Mesenchymal stem cell (in vitro differentiated cells and primary cell): ENCODE data around the gene ZFHX3.

Source experiments
- DNase-seq: peaks from one replicate; pipeline ENCODE4 v3.0.0-alpha.2; 2013
- H2AFZ ChIP-seq: one replicate; pipeline ENCODE4 v1.6.1; 2013; ENCODE audit warnings: low read depth, mild to moderate bottlenecking, control low read depth, inconsistent platforms, low read length, moderate library complexity
- H2AK5ac ChIP-seq: 2 replicates; pipeline ENCODE4 v1.6.1; 2013; ENCODE audit warnings: low read length, moderate library complexity, mild to moderate bottlenecking, inconsistent platforms; ENCODE audit not compliant: severe bottlenecking
- H2BK120ac ChIP-seq: one replicate; pipeline ENCODE4 v1.6.1; 2013; ENCODE audit warnings: low read depth, mild to moderate bottlenecking, inconsistent platforms, low read length, moderate library complexity
- H2BK12ac ChIP-seq, 2 experiments: one replicate each; pipeline ENCODE4 v1.6.1; 2013; ENCODE audit warnings: inconsistent platforms in 2 of 2, low read length in 2 of 2, mild to moderate bottlenecking in 2 of 2, moderate library complexity in 2 of 2, control low read depth in 1 of 2
- H2BK15ac ChIP-seq: one replicate; pipeline ENCODE4 v1.6.1; 2013; ENCODE audit warnings: mild to moderate bottlenecking, low read depth, inconsistent platforms; ENCODE audit not compliant: poor library complexity, severe bottlenecking
- H2BK5ac ChIP-seq: 2 replicates; pipeline ENCODE4 v1.6.1; 2013; ENCODE audit warnings: low read depth, mild to moderate bottlenecking, low read length, control low read depth, inconsistent platforms; ENCODE audit not compliant: poor library complexity, severe bottlenecking
- H3K14ac ChIP-seq, 2 experiments: one replicate each; pipeline ENCODE4 v1.6.1; 2013; ENCODE audit warnings: inconsistent platforms in 2 of 2, low read length in 2 of 2, control low read depth in 1 of 2, mild to moderate bottlenecking in 1 of 2, moderate library complexity in 1 of 2
- H3K18ac ChIP-seq, 2 experiments: one replicate each; pipeline ENCODE4 v1.6.1; 2013; ENCODE audit warnings: inconsistent platforms in 2 of 2, low read length in 2 of 2, control low read depth in 1 of 2, low read depth in 1 of 2, mild to moderate bottlenecking in 1 of 2
- H3K23ac ChIP-seq, 2 experiments: one replicate each; pipeline ENCODE4 v1.6.1; 2013; ENCODE audit warnings: inconsistent platforms in 2 of 2, low read length in 2 of 2, mild to moderate bottlenecking in 2 of 2, moderate library complexity in 2 of 2, control low read depth in 1 of 2
- H3K27ac ChIP-seq: 2 replicates; pipeline ENCODE4 v1.5.1; 2013; ENCODE audit warnings: mild to moderate bottlenecking, moderate library complexity, low read length, control low read depth, inconsistent platforms; ENCODE audit not compliant: poor library complexity, severe bottlenecking
- H3K27me3 ChIP-seq, 2 experiments: 2 replicates each; pipeline versions ENCODE4 v1.6.1 to v1.7.0; 2013; ENCODE audit warnings: low read length in 2 of 2, mild to moderate bottlenecking in 2 of 2, moderate library complexity in 2 of 2, control low read depth in 1 of 2, inconsistent platforms in 1 of 2; ENCODE audit not compliant: control insufficient read depth in 1 of 2, insufficient read depth in 1 of 2
- H3K36me3 ChIP-seq, 2 experiments: 2 replicates each; pipeline versions ENCODE4 v1.6.1 to v1.7.0; 2013; ENCODE audit warnings: low read length in 2 of 2, control low read depth in 1 of 2, inconsistent platforms in 1 of 2, low read depth in 1 of 2, mild to moderate bottlenecking in 1 of 2; ENCODE audit not compliant: insufficient read depth in 2 of 2, control insufficient read depth in 1 of 2
- H3K4ac ChIP-seq, 2 experiments: one replicate each; pipeline ENCODE4 v1.6.1; 2013; ENCODE audit warnings: inconsistent platforms in 2 of 2, low read length in 2 of 2, mild to moderate bottlenecking in 2 of 2, moderate library complexity in 2 of 2, control low read depth in 1 of 2, low read depth in 1 of 2
- H3K4me1 ChIP-seq: 2 replicates; pipeline ENCODE4 v1.6.1; 2013; ENCODE audit warnings: low read depth, low read length, control low read depth; ENCODE audit not compliant: control insufficient read depth, insufficient read depth
- H3K4me2 ChIP-seq: 2 replicates; pipeline ENCODE4 v1.6.1; 2013; ENCODE audit warnings: low read length, mild to moderate bottlenecking, inconsistent platforms; ENCODE audit not compliant: poor library complexity, severe bottlenecking
- H3K4me3 ChIP-seq, 2 experiments: 2 replicates each; pipeline versions ENCODE4 v1.5.1 to v1.7.0; 2013; ENCODE audit warnings: low read length in 2 of 2, mild to moderate bottlenecking in 2 of 2, control low read depth in 1 of 2, low read depth in 1 of 2; ENCODE audit not compliant: insufficient read depth in 1 of 2
- H3K79me1 ChIP-seq: replicated peaks from 2 replicates; pipeline ENCODE4 v1.6.1; 2013; ENCODE audit warnings: mild to moderate bottlenecking, control low read depth, low read length, inconsistent platforms; ENCODE audit not compliant: poor library complexity, severe bottlenecking
- H3K9ac ChIP-seq: 2 replicates; pipeline ENCODE4 v1.7.0; 2013; ENCODE audit warnings: mild to moderate bottlenecking, low read length, moderate library complexity
- H3K9me3 ChIP-seq: 2 replicates; pipeline ENCODE4 v1.7.0; 2013; ENCODE audit warnings: mild to moderate bottlenecking, low read length; ENCODE audit not compliant: control insufficient read depth
- H4K8ac ChIP-seq: one replicate; pipeline ENCODE4 v1.6.1; 2013; ENCODE audit warnings: inconsistent platforms, mild to moderate bottlenecking, low read length, moderate library complexity
- H4K91ac ChIP-seq: one replicate; pipeline ENCODE4 v1.6.1; 2013; ENCODE audit warnings: mild to moderate bottlenecking, low read length, inconsistent platforms
- WGBS: methylation state at CpG from one replicate; pipeline ENCODE4 v1.1.7; 2013; ENCODE audit warnings: mixed read lengths; 5-methylcytosine and 5-hydroxymethylcytosine counted together

Gene ZFHX3

DNA sequence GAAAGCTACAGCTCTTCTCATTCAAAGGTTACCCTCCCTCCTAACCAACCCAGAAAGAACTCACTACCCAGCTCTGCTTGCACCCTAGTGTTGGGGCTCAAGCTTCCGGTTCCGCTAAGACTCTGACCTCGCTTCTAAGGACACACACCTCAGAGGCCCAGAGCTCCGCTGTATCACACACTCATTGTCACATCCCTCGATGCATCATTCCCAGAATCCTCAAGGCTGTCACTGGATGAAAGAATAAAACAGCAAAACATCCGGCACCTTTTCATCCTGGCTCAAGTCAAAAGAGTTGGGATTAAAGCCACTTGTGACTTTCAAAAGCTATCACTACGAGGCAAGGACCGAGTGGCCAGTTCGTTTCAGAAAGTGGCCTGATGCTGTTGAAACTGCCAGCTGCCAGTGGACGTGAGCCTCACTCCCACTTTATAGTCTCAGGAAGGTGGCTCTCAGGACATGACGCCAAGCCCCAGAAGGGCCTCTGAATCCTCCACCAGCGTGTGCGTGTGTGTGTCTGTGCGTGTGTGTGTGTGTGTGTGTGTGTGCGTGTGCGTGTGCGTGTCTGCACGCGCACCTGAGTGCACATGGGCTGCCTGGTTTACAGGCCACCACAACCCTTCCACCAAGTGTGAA, 29.0 kb downstream of the ZFHX3 start:
- Histone ChIP-seq H3K9ac (no peak overlapping the region), H3K27me3 (no peaks in the 10 kb centered on the region), H2BK12ac (peak overlapping the region in 1 of 2 experiments; percentile 73), H2AK5ac (peak overlapping the region; percentile 9), H2BK5ac (no peak overlapping the region), H3K18ac (peak overlapping the region; percentile 19 to 30), H4K91ac (peak overlapping the region; percentile 6), H3K4me3 (peak overlapping the region in 1 of 2 experiments; percentile 68), H2BK15ac (no peak overlapping the region), H2BK120ac (no peak overlapping the region), H3K27ac (no peak overlapping the region), H2AFZ (no peak overlapping the region), H3K36me3 (peaks cover 0 to 7% of the 10 kb centered on the region in 2 experiments), H3K9me3 (no peaks in the 10 kb centered on the region), H3K14ac (peak overlapping the region in 1 of 2 experiments; percentile 56), H3K4ac (peak overlapping the region in 1 of 2 experiments; percentile 29), H3K4me1 (peaks cover 29% of the 10 kb centered on the region), H3K23ac (peak overlapping the region in 1 of 2 experiments; percentile 23), H4K8ac (peak overlapping the region; percentile 66), H3K4me2 (no peak overlapping the region), H3K79me1 (peaks cover 30% of the 10 kb centered on the region)
- 91% methylated on average over 10 of the region's 19 CpGs for WGBS
- no peak for DNase-seq

DNA sequence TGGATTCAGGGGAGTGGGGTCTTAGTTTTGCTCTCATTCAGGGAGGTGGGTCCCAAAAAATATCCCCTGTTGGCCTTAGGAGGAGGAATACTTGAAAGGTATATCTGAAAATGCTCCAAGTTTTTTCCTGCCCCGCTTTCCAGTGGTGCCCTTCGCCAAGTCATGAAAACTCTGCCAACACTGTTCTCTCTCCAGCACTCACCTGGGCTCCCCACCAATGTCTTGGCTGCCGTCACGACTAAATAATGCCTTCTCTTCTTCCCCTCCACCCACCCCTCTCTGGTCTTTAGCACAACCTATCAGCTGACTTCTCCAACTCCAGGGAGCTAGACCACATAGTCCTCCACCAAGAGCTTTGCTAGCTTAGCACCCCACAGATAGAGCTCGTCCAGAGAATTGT, 30.6 kb downstream of the ZFHX3 start:
- Histone ChIP-seq H3K9me3 (no peaks in the 10 kb centered on the region), H3K14ac (no peak overlapping the region), H3K27me3 (no peaks in the 10 kb centered on the region), H3K36me3 (no peaks in the 10 kb centered on the region), H3K18ac (no peak overlapping the region), H3K4me3 (no peak overlapping the region), H3K4ac (no peak overlapping the region), H2BK15ac (no peak overlapping the region), H4K8ac (no peak overlapping the region), H3K27ac (no peak overlapping the region), H2BK120ac (no peak overlapping the region), H4K91ac (no peak overlapping the region), H2BK12ac (peak overlapping the region in 1 of 2 experiments; percentile 48), H2AK5ac (peak overlapping the region; percentile 92), H2BK5ac (no peak overlapping the region), H3K4me2 (no peak overlapping the region), H3K9ac (no peak overlapping the region), H3K23ac (no peak overlapping the region), H2AFZ (no peak overlapping the region), H3K79me1 (peaks cover 30% of the 10 kb centered on the region), H3K4me1 (peaks cover 26% of the 10 kb centered on the region)
- 92% methylated on average over 5 of the region's 5 CpGs for WGBS
- no peak for DNase-seq

DNA sequence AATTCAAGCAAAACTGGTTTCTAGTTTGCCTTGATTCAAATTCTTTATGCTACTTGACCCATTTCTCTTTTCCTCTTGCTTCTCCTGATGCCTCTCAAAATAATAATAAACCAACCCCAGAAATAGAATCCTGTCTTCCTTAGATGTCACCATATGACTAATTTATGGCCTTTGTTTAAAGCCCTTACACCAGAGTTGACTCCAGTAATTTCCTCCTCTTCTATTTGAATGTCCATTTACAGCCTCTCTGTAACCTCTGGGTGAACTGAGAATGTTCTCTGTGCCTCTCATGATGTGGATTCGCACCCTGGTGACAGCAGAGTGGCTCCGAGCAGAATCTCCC, 31.5 kb downstream of the ZFHX3 start:
- H3K79me1 ChIP-seq = peaks cover 33% of the 10 kb centered on the region
- H3K27ac ChIP-seq = peak overlapping the region; percentile 28
- H3K18ac ChIP-seq = no peak overlapping the region
- no peak overlapping the region for H3K4me3 ChIP-seq
- H3K4me2 ChIP-seq = no peak overlapping the region
- no peak for DNase-seq
- H4K8ac ChIP-seq = no peak overlapping the region
- no peak overlapping the region for H4K91ac ChIP-seq
- H3K4ac ChIP-seq = no peak overlapping the region
- H3K36me3 ChIP-seq = no peaks in the 10 kb centered on the region
- H2BK12ac ChIP-seq = no peak overlapping the region
- no peak overlapping the region for H3K23ac ChIP-seq
- no peak overlapping the region for H2AK5ac ChIP-seq
- no peak overlapping the region for H3K9ac ChIP-seq
- no peak overlapping the region for H2BK15ac ChIP-seq
- no peak overlapping the region for H3K14ac ChIP-seq
- no peaks in the 10 kb centered on the region for H3K27me3 ChIP-seq
- H3K4me1 ChIP-seq = peaks cover 24% of the 10 kb centered on the region
- WGBS = 67% methylated on average over 2 of the region's 2 CpGs
- H2AFZ ChIP-seq = no peak overlapping the region
- H3K9me3 ChIP-seq = no peaks in the 10 kb centered on the region
- H2BK120ac ChIP-seq = no peak overlapping the region
- H2BK5ac ChIP-seq = no peak overlapping the region

DNA sequence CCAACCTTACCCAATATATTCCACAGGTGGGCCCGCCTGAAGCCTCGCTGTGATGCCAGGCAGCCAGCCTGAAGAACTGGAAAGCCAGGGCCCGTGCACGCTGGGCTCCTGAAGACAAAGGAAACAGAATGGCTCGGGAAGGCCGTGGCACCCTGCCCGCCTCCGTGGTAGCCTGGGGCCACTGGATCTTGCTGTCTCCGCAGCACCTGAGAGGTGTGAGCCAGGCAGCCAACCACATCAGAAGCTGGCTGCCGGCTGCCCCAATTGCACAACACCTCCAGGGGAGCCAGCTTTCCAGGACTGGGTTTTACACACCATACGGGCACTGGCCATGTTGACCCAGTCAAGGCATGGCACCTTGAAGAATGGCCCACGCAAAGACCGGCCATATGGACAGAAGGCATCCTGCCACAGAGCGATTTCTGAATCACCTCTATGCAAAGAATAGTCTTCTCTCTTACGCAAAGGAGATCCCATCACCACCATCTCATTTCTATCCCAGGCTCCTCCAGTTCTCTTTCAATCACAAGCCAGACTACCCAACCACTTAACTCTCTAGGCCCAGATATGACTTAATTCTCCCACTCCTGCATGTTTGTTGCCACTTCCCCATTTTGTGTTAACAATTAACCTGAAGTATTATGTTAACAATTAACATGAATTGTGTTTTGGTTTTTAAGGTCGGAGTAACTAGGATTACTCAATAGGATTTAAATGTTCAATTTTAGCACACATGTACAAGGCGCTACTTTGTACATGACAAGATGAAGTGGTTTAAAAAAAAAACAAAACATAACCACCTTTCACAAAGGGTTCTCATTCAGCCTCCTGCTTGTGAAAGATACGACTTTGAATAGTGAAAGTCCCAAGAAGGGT, 32.1 kb downstream of the ZFHX3 start:
- Histone ChIP-seq H3K4ac (no peak overlapping the region), H3K36me3 (no peaks in the 10 kb centered on the region), H3K27me3 (no peaks in the 10 kb centered on the region), H3K9me3 (no peaks in the 10 kb centered on the region), H3K79me1 (peaks cover 32% of the 10 kb centered on the region), H4K91ac (no peak overlapping the region), H3K4me3 (no peak overlapping the region), H3K9ac (no peak overlapping the region), H3K4me2 (no peak overlapping the region), H3K27ac (peak overlapping the region; percentile 35), H2BK15ac (no peak overlapping the region), H2BK12ac (no peak overlapping the region), H4K8ac (no peak overlapping the region), H2BK120ac (no peak overlapping the region), H3K23ac (no peak overlapping the region), H3K18ac (peak overlapping the region in 1 of 2 experiments; percentile 18), H2AFZ (no peak overlapping the region), H3K14ac (no peak overlapping the region), H3K4me1 (peaks cover 24% of the 10 kb centered on the region), H2BK5ac (no peak overlapping the region), H2AK5ac (peak overlapping the region; percentile 16)
- WGBS = 96% methylated on average over 16 of the region's 18 CpGs
- no peak for DNase-seq
